ENCODE measurements around the gene IGLL5.

GRCh38 chr22:22929381-22930221, 42.0 kb downstream of the IGLL5 start:
- TF ChIP-seq CTCF (conservative IDR thresholded peaks at IDR 0.05; ENCODE audit: low read depth, low read length): no peak
- no peak for TF ChIP-seq EZH2 (IDR thresholded peaks at IDR 0.05; ENCODE audit: low read length, unreplicated experiment)
- no peak for TF ChIP-seq EZH2phosphoT487 (IDR thresholded peaks at IDR 0.05; ENCODE audit: borderline replicate concordance, low read length)

Measured in PC-3 (cell line).